Hypothalamus (tissue), 51 donors: ENCODE data around the gene GARIN5B.
A peak's percentile ranks its signal among the peaks of the same experiment; 100 is the strongest.

Source experiments
- DNase-seq, 51 donors: peaks; one replicate each; lab custom pipeline; 2025; lab: John Stamatoyannopoulos, UW

The GARIN5B gene

DNA sequence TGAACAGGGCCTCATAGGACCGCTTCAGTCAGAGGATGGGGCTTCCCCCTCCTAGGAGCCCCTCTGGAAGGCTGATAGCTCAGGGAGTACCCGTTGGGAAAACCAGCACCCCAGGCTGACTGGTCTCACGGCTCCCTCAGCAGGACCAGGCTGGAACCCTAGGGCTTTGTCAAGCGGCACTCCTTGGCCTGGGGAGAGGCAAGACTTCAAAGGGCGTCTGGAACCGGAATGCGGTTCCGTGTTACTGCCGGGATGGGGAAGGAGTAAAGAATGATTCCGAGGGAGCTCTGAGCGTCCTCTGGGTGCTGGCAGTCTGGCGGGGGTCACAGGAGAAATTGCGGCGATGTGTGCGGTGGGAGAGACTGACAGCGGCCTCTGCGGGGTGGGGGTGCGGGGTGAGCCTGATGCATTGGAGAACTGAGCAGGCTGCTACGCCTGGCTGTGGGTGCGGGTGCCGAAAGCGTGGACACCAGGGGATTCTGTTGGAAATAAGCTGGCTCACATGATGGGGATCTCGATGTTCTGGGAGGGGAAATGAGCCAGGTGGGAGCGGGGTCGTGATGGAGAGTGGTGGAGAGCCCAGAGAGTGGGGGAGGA, 10.4 kb downstream of the GARIN5B start:
- no peak for DNase-seq

DNA sequence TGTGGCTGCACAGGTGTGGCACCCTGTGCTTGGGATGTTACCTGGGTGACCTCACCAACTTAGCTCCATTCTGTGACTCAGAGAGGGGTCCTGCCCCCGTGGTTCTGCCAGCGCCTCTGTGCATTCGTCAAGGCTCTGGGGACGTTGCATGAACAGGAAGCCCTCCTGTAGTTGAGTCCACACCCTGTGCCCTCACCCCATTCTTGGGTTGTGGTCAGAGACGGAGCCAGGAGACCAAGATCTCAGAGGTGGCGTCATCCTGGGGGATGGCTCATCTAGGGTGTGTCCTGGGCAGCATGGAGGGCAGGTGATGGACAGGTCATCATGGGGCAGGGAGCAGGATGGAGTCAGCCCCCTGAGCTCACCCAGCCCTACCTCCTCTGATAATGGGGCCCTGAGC, 11.0 kb downstream of the GARIN5B start:
- DNase-seq = no peak

DNA sequence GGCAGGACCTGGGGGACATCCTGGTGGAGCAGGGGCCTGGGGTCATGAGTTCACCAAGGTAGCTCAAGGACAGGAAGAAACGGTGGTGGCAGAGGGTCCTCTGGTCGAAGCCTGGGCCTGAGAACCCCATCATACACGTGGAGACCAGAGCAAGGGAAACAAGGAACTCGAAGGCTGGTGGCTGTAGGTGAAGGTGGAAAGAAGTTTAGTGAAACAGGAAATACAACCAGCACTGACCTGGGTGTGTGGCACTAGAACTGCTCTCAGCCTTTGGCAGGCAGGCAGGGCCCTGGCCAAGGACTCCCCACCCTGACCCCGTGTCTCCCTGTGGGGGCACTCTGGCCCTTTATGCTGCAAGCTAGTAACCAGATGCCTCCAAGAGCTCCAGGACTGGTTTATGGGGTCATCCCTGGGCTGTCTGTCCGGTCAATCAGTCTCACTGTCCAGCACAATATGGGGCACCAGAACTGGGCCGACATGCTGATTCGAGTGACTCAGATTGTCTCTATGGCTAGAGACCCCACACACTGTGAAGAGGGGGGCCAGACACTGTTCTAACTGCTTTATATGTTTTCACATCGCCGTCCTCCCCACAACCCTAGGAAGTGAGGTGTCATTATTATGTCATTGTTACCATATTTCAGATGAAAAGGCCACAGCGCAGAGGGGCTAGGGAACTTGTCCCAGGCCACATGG, 12.3 kb downstream of the GARIN5B start:
- no peak for DNase-seq

DNA sequence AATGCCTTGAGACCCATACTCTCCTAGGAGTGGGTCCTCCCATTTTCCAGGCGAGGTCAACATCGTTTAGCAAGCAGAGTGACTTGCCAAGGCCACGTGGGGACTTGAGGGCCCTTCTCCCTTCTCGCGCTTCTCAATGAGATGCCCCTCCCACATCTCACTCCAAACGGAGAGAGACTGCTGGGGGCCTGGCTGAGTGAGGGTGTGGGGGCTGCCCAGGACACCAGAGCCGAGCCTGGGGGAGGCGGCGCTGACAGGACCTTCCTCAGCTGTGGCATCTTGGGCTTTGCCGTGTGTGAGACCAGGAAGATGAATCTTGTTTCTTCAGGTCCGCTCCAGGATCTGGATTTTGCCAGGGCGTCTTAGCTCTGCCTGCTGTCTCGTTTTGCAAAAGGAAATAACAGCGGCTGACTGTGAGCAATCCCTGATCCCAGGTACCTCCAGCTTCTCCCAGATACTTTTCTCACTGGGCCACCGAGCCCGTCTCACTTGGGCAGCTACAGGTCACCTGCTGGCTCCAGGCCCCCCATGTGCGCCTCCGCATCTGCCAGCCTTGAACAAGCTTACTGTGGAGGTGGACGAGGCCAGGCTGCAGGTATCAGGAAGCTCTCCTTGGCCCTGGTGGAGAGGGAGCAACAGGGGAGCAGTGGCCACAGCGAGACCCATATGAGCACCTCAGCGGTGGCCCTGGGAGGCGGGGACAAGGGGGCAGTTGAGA, 14.6 kb downstream of the GARIN5B start:
- DNase-seq = peak in 1 of 51 donors; percentile 9

DNA sequence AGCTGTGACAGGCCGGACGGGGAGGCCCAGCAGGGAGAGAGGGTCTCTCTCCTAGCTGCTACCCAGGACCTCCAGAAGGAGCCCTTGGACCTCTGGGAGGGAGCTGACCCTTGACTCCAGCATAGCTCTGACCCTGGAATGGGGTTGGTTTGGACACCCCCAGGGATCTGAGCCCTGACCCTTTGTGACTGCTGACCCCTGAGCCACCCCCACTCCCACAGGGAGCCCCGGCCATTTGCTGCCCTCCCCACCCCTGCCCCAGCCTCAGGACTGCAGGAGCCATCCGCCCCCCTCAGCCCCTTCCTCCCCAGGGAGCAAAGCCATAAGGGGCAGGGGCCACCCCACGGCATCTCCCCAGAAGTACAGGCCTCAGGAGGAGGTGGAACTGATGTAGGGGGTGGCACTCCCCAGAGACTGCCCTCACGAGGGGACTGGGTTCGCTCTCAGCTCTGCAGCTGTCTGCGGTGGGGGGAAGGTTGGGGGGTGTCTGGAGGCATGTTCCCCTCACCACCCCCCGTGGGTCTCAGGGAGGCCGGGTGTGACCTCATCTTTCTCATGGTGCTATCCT, 15.5 kb downstream of the GARIN5B start:
- DNase-seq = no peak

DNA sequence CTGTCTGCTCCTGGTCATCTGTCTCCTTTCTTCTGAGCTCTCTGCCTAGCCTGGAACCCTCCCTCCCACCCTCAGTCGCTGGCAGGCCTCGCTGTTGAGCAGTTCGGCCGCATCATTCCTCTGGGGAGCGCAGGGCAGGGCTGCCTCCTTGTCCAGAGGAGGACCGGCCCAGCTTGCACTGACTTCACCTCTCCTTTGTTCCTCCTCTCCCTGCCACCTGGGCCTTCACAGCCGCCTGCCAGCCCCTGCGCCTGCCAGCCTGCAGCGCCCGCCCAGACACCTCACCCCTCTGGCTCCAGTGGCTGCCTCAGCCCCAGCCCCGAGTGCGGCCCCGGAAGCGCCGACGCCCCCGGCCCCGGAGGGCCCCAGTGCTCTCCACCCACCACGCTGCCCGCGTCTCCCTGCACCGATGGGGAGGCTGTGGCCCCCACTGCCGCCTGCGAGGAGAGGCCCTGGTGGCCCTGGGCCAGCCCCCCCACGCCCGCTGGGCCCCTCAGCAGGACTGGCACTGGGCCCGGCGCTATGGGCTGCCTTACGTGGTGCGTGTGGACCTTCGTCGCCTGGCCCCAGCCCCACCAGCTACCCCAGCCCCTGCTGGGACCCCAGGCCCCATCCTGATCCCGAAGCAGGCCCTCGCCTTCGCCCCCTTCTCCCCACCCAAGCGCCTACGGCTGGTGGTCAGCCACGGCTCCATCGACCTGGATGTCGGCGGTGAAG, 16.2 kb downstream of the GARIN5B start:
- no peak for DNase-seq

GRCh38 chr19:55345818-55346724, 17.0 kb downstream of the GARIN5B start:
- peak in 1 of 51 donors; percentile 4 for DNase-seq

- DNase-seq = no peak
Observed at GRCh38 chr19:55345101-55345817, 17.8 kb downstream of the GARIN5B start.

GRCh38 chr19:55344444-55344843, 18.6 kb downstream of the GARIN5B start:
- DNase-seq = peak in 36 of 51 donors; percentile 2 to 71 (median 47)

- no peak for DNase-seq
Observed at GRCh38 chr19:55341595-55342531, 21.2 kb downstream of the GARIN5B start.

DNA sequence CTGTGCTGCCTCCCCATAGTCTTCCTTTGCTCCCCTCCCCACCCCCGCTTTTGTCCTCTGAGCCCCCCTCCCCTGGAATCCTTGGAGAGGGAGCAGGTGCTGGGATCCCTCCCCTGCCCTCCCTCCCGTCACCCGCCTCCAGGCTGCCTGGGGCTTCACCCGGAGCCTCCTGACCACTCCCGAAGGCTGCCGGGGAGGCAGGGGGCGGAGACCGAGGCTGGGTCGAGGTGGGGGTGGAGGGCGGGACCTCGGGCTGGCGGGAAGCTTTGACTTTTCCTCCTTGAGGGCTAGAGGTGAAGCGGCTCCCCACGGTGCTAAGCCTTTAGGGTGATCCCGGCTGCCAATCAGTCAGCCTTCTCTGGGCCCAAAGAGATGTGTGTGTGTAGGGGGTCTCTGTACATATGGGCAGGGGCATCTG, 21.9 kb downstream of the GARIN5B start:
- peak in 35 of 51 donors; percentile 9 to 72 (median 35) for DNase-seq

DNA sequence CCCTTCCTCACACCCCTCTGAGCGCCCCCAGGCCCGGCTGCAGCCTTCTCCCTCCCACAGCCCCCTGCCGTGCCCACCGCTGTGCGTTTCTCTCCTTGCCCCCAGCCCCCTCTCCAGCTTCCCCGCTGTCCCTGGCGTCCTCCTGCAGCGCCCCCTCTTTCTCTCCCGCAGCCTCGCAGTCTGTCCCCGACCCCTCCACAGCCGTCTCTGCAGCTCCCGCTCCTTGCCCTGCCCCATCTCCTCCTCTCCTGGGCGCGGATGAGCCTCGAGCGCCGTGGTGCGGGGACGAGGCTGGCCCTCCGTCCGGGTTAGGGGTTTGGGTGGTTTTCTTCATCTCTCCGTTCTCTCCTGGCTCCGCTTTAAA, 22.3 kb downstream of the GARIN5B start:
- DNase-seq = peak in 3 of 51 donors; percentile 22 to 28 (median 23)

- DNase-seq = peak in 3 of 51 donors; percentile 6 to 67 (median 38)
Observed at GRCh38 chr19:55339889-55340783, 22.9 kb downstream of the GARIN5B start.

- DNase-seq = peak; percentile 96 to 100 (median 100)
Observed at GRCh38 chr19:55339105-55339888, 23.8 kb downstream of the GARIN5B start, which contains the start of gene KMT5C. Gene KMT5C (plus strand): TSS chr19:55339876. CDS start chr19:55341937, 2,061 bp downstream.

DNA sequence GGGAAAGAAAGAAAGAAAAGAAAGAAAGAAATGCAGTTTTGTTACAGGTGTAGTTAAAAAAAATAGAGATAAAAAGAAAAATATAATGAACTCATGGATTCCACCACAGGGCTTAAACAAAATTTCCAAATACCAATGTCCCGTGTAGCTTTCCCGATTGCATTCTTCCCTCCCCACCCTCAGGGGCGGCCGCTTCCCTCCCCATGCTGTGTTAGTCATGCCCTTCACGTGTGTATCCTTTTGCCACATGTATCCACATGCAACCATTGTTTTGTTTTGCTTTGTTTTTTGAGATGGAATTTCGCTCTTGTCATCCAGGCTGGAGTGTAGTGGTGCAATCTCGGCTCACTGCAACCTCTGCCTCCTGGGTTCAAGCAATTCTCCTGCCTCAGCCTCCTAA, 27.0 kb downstream of the GARIN5B start:
- DNase-seq = no peak

GRCh38 chr19:55333870-55334269, 29.2 kb downstream of the GARIN5B start:
- no peak for DNase-seq
